Stomach (tissue), 9 donors: ENCODE data around the gene NRG2. TPM values are rescaled to one million over a fixed set of nuclear protein-coding genes. Genes with fewer than 3 reads are reported as not detected.

ENCODE experiments used
- DNase-seq, 2 donors: peaks; one replicate each; pipeline versions ENCODE4 v3.0.0 to v3.0.0-alpha.2; 2013 to 2019
- H3K27ac ChIP-seq, 5 donors: fragments of 200-600 bp in 4 of 5; sonication (generic) in 4 of 5; one replicate each; pipeline ENCODE4 v1.5.1; 2013 to 2019; ENCODE audit warnings: mild to moderate bottlenecking in 1 of 5, moderate library complexity in 1 of 5
- H3K27me3 ChIP-seq, 3 donors: fragments of 200-600 bp; sonication (generic); one replicate each; pipeline ENCODE4 v1.5.1; 2017 to 2019; ENCODE audit warnings: mixed run types in 1 of 3
- H3K36me3 ChIP-seq, 4 donors: fragments of 200-600 bp; sonication (generic); 1 replicate in 3 of 4; 2 replicates in 1 of 4; pipeline ENCODE4 v1.5.1; 2016 to 2019
- H3K4me1 ChIP-seq, 4 donors: fragments of 200-600 bp; sonication (generic); one replicate each; pipeline ENCODE4 v1.5.1; 2016 to 2019
- H3K4me3 ChIP-seq, 4 donors: fragments of 200-600 bp; sonication (generic) in 3 of 4; one replicate each; pipeline ENCODE4 v1.5.1; 2016 to 2019; ENCODE audit warnings: mild to moderate bottlenecking in 1 of 4
- H3K9me3 ChIP-seq, 4 donors: fragments of 200-600 bp; sonication (generic); one replicate each; pipeline ENCODE4 v1.5.1; 2016 to 2019
- CTCF ChIP-seq, 7 experiments: fragments of 450-650 bp in 4 of 7; fragments of 200-600 bp in 3 of 7; sonication (generic) in 3 of 7; IDR thresholded peaks; one replicate each; pipeline ENCODE4 v1.5.1; 2016 to 2019; ENCODE audit warnings: antibody characterized with exemption in 7 of 7, control low read depth in 2 of 7, mild to moderate bottlenecking in 1 of 7
- EP300 ChIP-seq: sonication (generic); formaldehyde crosslinking; IDR thresholded peaks from one replicate; pipeline ENCODE4 v1.6.1; 2017; ENCODE audit warnings: antibody characterized with exemption
- POLR2A ChIP-seq, 4 donors: fragments of 450-650 bp; IDR thresholded peaks; one replicate each; pipeline ENCODE4 v1.6.1; 2016; ENCODE audit warnings: antibody characterized with exemption in 4 of 4, control low read depth in 2 of 4, mild to moderate bottlenecking in 1 of 4, moderate library complexity in 1 of 4
- POLR2AphosphoS5 ChIP-seq, 3 donors: sonication (generic); formaldehyde crosslinking; IDR thresholded peaks; one replicate each; pipeline ENCODE4 v1.6.1; 2016; ENCODE audit warnings: antibody characterized with exemption in 3 of 3
- WGBS, 5 donors: extraction: QIAGEN DNeasy Blood & Tissue Kit in 3 of 5; methylation state at CpG; one replicate each; pipeline versions ENCODE4 v1.1.5 to v1.1.7; 2013 to 2018; 5-methylcytosine and 5-hydroxymethylcytosine counted together
- intact Hi-C: fragments of 100-400 bp; cut with DNase I; formaldehyde crosslinking; loops from one replicate; pipeline ENCODE4 v1.15.1; 2023; ENCODE audit warnings: low total_unique reads
- polyA plus RNA-seq, 3 donors: library from polyadenylated mRNA; stranded (reverse); fragments of 200-250 nt; gene quantifications; one replicate each; pipeline ENCODE4 v1.2.3, GENCODE V29; 2013
- total RNA-seq, 5 donors: library from RNA; depleted of rRNA; stranded (reverse); fragments of >200 nt; gene quantifications; one replicate each; pipeline versions ENCODE4 v1.1.0 to v1.2.3, GENCODE V29; 2014 to 2016
- donor health status: healthy with polysubstance abuse.
- donor health status: Bipolar disorder and iron deficiency.
- donor health status: healthy.

Gene NRG2
- total and polyA plus RNA-seq, 8 donors, result 0.25 to 22.2 (median 1.2) TPM; not detected in 1

- DNase-seq, result no peak
- H3K27ac ChIP-seq, result no peak overlapping the region
- no peaks in the 10 kb centered on the region for H3K36me3 ChIP-seq
- no peaks in the 10 kb centered on the region for H3K4me1 ChIP-seq
- no peak overlapping the region for H3K4me3 ChIP-seq
- H3K9me3 ChIP-seq, result peaks cover 0 to 19% (median 2%) of the 10 kb centered on the region in 4 donors
- intact Hi-C loops, result no loop called here
- TF ChIP-seq POLR2AphosphoS5 (IDR thresholded peaks at IDR 0.05) (no peak), POLR2A (IDR thresholded peaks at IDR 0.05) (no peak), CTCF (IDR thresholded peaks at IDR 0.05) (no peak), EP300 (no peak)
- peaks cover 0 to 15% (median 0%) of the 10 kb centered on the region in 3 donors for H3K27me3 ChIP-seq
- WGBS, 5 donors, result 81 to 96% (median 89%) methylated on average over 7 to 11 of the region's 11 CpGs
Measured at GRCh38 chr5:139821806-139822552, 221.1 kb downstream of the NRG2 start.

GRCh38 chr5:139820606-139821005 lies 222.5 kb downstream of the NRG2 start:
- peaks cover 0 to 19% (median 2%) of the 10 kb centered on the region in 4 donors for H3K9me3 ChIP-seq
- intact Hi-C loops, result no loop called here
- H3K36me3 ChIP-seq, result no peaks in the 10 kb centered on the region
- DNase-seq, result no peak
- 80 to 89% (median 85%) methylated on average over 3 to 4 of the region's 4 CpGs for WGBS, 5 donors
- H3K27me3 ChIP-seq, result peaks cover 0 to 15% (median 0%) of the 10 kb centered on the region in 3 donors
- no peak overlapping the region for H3K4me3 ChIP-seq
- H3K27ac ChIP-seq, result no peak overlapping the region
- no peaks in the 10 kb centered on the region for H3K4me1 ChIP-seq
- TF ChIP-seq CTCF (IDR thresholded peaks at IDR 0.05) (no peak), POLR2A (IDR thresholded peaks at IDR 0.05) (no peak), EP300 (no peak), POLR2AphosphoS5 (IDR thresholded peaks at IDR 0.05) (no peak)

GRCh38 chr5:139820130-139820529 lies 223.0 kb downstream of the NRG2 start:
- TF ChIP-seq CTCF (IDR thresholded peaks at IDR 0.05) (no peak), POLR2AphosphoS5 (IDR thresholded peaks at IDR 0.05) (no peak), POLR2A (IDR thresholded peaks at IDR 0.05) (no peak), EP300 (no peak)
- no peak overlapping the region for H3K27ac ChIP-seq
- peaks cover 0 to 19% (median 2%) of the 10 kb centered on the region in 4 donors for H3K9me3 ChIP-seq
- 49 to 68% (median 62%) methylated on average over 7 of the region's 7 CpGs for WGBS, 5 donors
- H3K36me3 ChIP-seq, result no peaks in the 10 kb centered on the region
- no peak for DNase-seq
- no peaks in the 10 kb centered on the region for H3K4me1 ChIP-seq
- intact Hi-C loops, result no loop called here
- H3K4me3 ChIP-seq, result no peak overlapping the region
- peaks cover 0 to 15% (median 0%) of the 10 kb centered on the region in 3 donors for H3K27me3 ChIP-seq

- no peak overlapping the region for H3K27ac ChIP-seq
- TF ChIP-seq POLR2AphosphoS5 (IDR thresholded peaks at IDR 0.05) (no peak), EP300 (no peak), CTCF (IDR thresholded peaks at IDR 0.05) (no peak), POLR2A (IDR thresholded peaks at IDR 0.05) (no peak)
- H3K9me3 ChIP-seq, result peaks cover 0 to 19% (median 2%) of the 10 kb centered on the region in 4 donors
- DNase-seq, result no peak
- H3K4me1 ChIP-seq, result no peaks in the 10 kb centered on the region
- peaks cover 0 to 21% (median 0%) of the 10 kb centered on the region in 3 donors for H3K27me3 ChIP-seq
- intact Hi-C loops, result no loop called here
- H3K36me3 ChIP-seq, result no peaks in the 10 kb centered on the region
- no peak overlapping the region for H3K4me3 ChIP-seq
- 77 to 83% (median 80%) methylated on average over 3 of the region's 3 CpGs for WGBS, 5 donors
Measured at GRCh38 chr5:139817970-139818369, 225.1 kb downstream of the NRG2 start.
